ENCODE measurements around the gene THSD7B.

THSD7B gene

DNA sequence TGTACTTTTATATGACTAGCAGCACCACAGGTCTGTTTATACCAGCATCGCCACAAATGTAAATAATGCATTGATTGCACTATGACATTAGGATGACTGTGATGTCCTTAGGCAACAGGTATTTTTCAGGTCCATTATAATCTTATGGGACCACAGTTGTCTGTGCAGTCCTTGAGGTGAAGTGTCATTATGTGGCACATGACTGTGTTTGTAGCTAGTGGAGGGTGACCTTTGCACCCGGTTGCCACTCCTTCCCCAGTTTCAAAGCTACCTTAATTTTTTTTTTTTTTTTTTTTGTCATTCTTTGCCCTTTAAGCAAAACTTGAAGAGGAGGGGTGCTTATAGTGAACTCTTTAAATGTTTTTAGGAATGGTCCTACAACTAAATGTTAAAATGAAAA lies 386.4 kb downstream of the THSD7B start:
- H3K4me3 ChIP-seq (ENCODE audit: low read depth, low read length), result no peak overlapping the region
- TF ChIP-seq, protein P1, sequence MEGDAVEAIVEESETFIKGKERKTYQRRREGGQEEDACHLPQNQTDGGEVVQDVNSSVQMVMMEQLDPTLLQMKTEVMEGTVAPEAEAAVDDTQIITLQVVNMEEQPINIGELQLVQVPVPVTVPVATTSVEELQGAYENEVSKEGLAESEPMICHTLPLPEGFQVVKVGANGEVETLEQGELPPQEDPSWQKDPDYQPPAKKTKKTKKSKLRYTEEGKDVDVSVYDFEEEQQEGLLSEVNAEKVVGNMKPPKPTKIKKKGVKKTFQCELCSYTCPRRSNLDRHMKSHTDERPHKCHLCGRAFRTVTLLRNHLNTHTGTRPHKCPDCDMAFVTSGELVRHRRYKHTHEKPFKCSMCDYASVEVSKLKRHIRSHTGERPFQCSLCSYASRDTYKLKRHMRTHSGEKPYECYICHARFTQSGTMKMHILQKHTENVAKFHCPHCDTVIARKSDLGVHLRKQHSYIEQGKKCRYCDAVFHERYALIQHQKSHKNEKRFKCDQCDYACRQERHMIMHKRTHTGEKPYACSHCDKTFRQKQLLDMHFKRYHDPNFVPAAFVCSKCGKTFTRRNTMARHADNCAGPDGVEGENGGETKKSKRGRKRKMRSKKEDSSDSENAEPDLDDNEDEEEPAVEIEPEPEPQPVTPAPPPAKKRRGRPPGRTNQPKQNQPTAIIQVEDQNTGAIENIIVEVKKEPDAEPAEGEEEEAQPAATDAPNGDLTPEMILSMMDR (IDR thresholded peaks at IDR 0.05; ENCODE audit: borderline replicate concordance, insufficient read depth, low read depth, low read length), result no peak

DNA sequence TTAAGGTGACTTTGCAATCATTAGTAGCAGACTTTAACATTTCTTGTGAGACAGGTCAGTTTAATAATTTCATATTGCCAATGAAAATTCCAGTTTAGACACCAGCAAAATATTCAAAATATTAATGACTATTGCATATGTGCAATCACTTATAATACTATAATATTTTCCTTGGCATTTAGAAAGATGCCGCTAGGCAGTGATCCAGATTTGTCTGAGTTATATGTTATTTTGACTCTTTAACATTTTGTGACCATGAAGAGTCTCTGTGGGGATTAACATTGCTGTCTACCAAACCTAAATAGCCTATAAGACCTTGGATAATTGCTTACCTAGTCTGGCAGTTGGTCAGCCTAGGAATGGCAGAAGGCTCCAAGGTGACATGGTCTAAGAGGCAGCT lies 389.6 kb downstream of the THSD7B start:
- TF ChIP-seq, protein P1 (IDR thresholded peaks at IDR 0.05; ENCODE audit: borderline replicate concordance, insufficient read depth, low read depth, low read length), result no peak

DNA sequence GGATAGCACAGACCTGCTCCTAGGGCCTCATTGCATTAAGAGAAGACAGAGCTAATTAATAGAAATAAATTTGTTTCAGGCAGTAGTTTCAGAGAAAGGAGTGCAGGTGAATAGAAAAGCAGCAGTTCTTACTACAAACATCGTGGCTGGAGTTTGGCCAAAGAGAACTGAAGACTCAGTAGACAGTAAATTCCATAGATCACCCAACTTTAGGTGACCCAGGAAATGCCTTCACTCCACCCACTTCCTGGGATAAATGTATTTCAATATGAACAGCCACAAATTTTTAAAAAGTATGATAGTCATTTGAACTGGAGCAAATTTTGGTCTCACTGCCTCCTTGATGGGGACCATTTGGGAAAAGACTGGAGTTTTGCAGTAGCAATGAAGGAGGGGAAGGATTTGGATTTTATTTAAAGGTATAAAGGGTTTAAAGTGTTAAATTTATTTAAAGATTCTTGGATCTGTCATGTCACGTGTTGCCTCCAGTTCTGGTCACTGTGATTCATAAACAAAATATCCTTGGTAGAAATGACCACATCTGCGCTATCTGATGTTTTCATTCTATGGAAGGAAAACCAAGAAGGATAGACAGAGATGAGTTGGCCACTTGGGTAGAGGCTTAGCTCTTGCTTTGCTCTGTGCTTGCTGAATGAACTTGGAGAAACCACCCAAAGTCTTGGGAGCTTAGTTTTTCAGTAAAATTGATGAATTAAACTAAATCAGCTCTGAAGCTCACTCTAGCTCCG lies 390.2 kb downstream of the THSD7B start:
- TF ChIP-seq, protein P1 (IDR thresholded peaks at IDR 0.05; ENCODE audit: borderline replicate concordance, insufficient read depth, low read depth, low read length), result no peak
- no peak overlapping the region for H3K4me3 ChIP-seq (ENCODE audit: low read depth, low read length)

More for the DNA sequence above, 389.6 kb downstream of the THSD7B start:
- no peak overlapping the region for H3K4me3 ChIP-seq (ENCODE audit: low read depth, low read length)

DNA sequence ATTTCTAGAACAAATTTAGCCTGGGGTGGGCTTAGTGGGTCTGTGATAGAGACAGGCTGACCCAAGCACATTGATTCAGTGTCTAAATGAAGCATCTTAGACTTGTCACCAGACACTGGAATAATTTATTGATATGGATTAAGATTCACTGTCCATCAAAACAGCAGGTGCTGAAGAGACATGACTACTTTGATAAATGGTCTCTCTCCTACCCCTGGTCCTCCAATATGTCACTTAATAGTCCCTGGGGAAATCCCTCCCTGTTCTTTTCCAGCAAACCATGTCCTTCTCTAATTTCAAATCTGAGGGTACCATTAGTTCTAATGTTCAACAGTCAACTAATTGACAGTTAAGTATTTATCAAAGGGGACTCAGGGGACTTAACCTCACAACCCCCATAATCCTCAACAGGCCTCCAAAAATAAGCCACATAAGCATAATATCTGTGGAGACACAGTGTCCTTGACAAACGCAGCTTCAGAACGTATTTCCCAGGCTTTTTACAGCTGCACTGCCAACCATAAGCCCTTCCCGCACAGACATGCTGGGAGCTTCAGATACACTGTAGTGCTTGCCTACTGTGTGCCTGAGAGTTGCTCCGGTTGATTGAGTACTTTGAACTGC lies 391.0 kb downstream of the THSD7B start:
- TF ChIP-seq, protein P1 (IDR thresholded peaks at IDR 0.05; ENCODE audit: borderline replicate concordance, insufficient read depth, low read depth, low read length), result no peak

DNA sequence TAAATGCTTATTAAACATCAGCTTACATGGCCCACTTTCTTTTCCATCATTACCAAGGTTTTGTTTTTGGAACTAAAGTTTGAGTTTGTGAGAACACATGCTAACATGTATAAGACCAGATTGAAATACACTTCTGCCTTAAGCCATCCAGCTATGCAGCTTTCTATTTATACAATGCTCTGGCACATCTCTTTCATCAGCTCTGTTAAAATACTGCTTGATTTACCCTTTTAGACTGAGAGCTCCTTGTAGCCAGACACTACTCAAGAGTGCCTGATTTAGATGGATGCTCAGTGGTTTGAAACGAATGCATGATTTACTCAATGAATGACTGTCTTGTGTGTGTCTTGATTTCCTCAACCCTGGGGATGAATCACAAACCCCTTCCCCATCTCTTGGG lies 392.5 kb downstream of the THSD7B start:
- H3K4me3 ChIP-seq (ENCODE audit: low read depth, low read length), result no peak overlapping the region
- TF ChIP-seq, protein P1 (IDR thresholded peaks at IDR 0.05; ENCODE audit: borderline replicate concordance, insufficient read depth, low read depth, low read length), result no peak

More for the DNA sequence above, 391.0 kb downstream of the THSD7B start:
- no peak overlapping the region for H3K4me3 ChIP-seq (ENCODE audit: low read depth, low read length)

DNA sequence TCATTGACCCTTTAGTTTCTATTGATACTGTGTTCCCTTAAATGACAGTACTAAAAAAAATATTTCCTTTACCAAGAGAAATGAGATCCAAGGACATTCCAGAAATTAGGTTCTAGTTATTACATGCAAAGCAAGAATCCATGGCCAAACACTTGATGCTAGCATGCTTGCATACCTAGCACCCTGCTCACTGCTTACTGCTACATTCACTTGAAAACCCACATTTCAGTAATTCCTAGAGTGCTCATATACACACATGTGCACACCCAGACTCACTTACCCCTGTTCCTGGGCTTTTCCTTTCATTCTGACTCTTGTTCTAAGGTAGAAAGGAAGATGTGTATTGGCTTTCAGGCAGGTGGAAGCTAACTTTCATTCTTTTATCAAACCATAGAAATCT lies 395.9 kb downstream of the THSD7B start:
- no peak overlapping the region for H3K4me3 ChIP-seq (ENCODE audit: low read depth, low read length)
- TF ChIP-seq, protein P1 (IDR thresholded peaks at IDR 0.05; ENCODE audit: borderline replicate concordance, insufficient read depth, low read depth, low read length), result no peak

DNA sequence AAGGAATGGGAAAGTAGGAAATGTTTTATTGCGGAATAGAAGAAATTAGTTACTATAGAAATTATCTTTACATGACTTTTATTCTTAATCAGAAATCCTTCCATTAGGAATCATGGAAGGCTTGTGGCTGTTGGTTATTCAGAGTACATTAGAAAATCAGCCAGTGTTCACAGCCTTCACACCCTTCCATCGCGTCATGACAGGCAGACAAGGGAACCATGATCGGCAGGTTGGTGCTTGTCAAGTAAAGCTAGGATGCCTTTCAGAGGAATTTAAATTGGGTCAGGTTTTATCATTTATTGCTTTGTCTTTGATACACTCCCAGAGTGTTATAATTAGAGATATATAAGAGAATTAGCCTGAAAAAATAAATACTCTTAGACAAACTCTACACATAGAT lies 400.6 kb downstream of the THSD7B start:
- no peak overlapping the region for H3K4me3 ChIP-seq (ENCODE audit: low read depth, low read length)
- TF ChIP-seq, protein P1 (IDR thresholded peaks at IDR 0.05; ENCODE audit: borderline replicate concordance, insufficient read depth, low read depth, low read length), result no peak
